Effector memory CD4-positive, alpha-beta T cell (primary cell): ENCODE results near the gene TRPT1.

Source experiments
- DNase-seq, 3 donors: peaks; one replicate each; pipeline ENCODE4 v3.0.0-alpha.2; 2020
- H3K27ac ChIP-seq: 2 replicates; pipeline ENCODE4 v1.7.0; 2013; ENCODE audit warnings: mild to moderate bottlenecking, low read length, moderate library complexity; ENCODE audit not compliant: insufficient read depth, poor library complexity, severe bottlenecking
- H3K27me3 ChIP-seq: replicated peaks from 2 replicates; pipeline ENCODE4 v1.7.0; 2013; ENCODE audit warnings: mild to moderate bottlenecking, low read length; ENCODE audit not compliant: insufficient read depth, control insufficient read depth, poor library complexity, severe bottlenecking
- H3K36me3 ChIP-seq: 2 replicates; pipeline ENCODE4 v1.7.0; 2013; ENCODE audit warnings: mild to moderate bottlenecking, low read length, moderate library complexity; ENCODE audit not compliant: control insufficient read depth, insufficient read depth
- H3K4me1 ChIP-seq: 2 replicates; pipeline ENCODE4 v1.7.0; 2013; ENCODE audit warnings: low read length, mild to moderate bottlenecking; ENCODE audit not compliant: control insufficient read depth, insufficient read depth, poor library complexity, severe bottlenecking
- H3K4me3 ChIP-seq: 2 replicates; pipeline ENCODE4 v1.7.0; 2013; ENCODE audit warnings: low read length, low read depth, mild to moderate bottlenecking; ENCODE audit not compliant: insufficient read depth, poor library complexity, severe bottlenecking
- H3K9me3 ChIP-seq: 2 replicates; pipeline ENCODE4 v1.7.0; 2013; ENCODE audit warnings: mild to moderate bottlenecking, low read length, moderate library complexity; ENCODE audit not compliant: control insufficient read depth

The TRPT1 gene

GRCh38 chr11:64208796-64209562, 17.0 kb downstream of the TRPT1 start:
- Histone ChIP-seq H3K4me3 (no peak overlapping the region), H3K36me3 (peaks cover 35% of the 10 kb centered on the region), H3K4me1 (peaks cover 43% of the 10 kb centered on the region), H3K27me3 (no peaks in the 10 kb centered on the region), H3K9me3 (no peaks in the 10 kb centered on the region), H3K27ac (peak overlapping the region; percentile 81)
- DNase-seq, result no peak

GRCh38 chr11:64208086-64208795, 17.7 kb downstream of the TRPT1 start:
- peaks cover 43% of the 10 kb centered on the region for H3K4me1 ChIP-seq
- H3K36me3 ChIP-seq, result peaks cover 43% of the 10 kb centered on the region
- peak overlapping the region; percentile 81 for H3K27ac ChIP-seq
- DNase-seq, result no peak
- no peaks in the 10 kb centered on the region for H3K27me3 ChIP-seq
- H3K9me3 ChIP-seq, result no peaks in the 10 kb centered on the region
- peak overlapping the region; percentile 84 for H3K4me3 ChIP-seq

GRCh38 chr11:64207256-64208085, 18.5 kb downstream of the TRPT1 start:
- H3K4me3 ChIP-seq, result peak overlapping the region; percentile 84
- H3K27ac ChIP-seq, result peak overlapping the region; percentile 81
- peak; percentile 46 to 54 (median 46) for DNase-seq
- H3K9me3 ChIP-seq, result no peaks in the 10 kb centered on the region
- peaks cover 48% of the 10 kb centered on the region for H3K36me3 ChIP-seq
- H3K27me3 ChIP-seq, result no peaks in the 10 kb centered on the region
- peaks cover 43% of the 10 kb centered on the region for H3K4me1 ChIP-seq

DNA sequence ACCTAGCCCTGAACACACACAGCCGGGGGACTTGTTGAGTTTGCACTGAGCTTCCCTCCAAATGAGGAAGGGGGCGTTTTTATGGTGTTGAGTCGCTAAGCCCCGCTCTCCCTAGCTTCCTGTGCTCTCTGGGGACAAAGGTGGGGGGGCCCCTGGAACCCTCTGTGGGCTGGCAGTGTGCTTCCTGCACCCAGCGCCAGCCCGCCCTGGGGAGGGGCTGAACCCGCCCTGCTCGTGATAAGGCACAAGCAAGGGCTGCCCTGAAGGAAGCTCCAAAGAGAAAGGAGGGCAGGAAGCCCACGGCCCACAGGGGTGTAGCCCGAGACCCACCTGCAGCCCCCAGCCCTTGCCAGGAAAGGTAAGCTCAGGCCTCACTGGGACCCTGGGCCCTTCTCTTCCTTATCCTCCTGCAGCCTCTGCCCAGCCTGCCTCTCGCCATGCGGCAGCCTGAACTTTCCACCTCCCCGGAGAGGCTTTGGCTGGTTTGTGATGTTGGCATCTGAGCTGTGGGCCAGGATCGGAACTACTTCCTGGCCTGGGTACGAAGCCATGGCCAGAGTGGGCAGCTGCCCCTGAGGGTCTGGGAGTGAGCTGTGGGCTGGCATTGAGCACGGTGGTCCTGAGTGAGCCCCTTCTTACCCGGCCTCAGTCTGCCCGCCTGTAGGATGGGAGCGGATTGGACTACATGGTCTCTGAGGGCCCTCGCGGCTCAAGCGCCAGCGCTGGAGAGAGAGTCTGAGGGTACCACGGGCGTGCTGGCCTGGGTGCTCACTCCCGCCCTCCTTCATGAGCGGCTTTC, 19.3 kb downstream of the TRPT1 start, which contains the start of gene FERMT3:
Gene FERMT3 (plus strand): TSS at position 265 of the 799 bp plus-strand sequence. CDS start 644 bp downstream, outside the sequence.
- H3K4me1 ChIP-seq, result peaks cover 43% of the 10 kb centered on the region

DNA sequence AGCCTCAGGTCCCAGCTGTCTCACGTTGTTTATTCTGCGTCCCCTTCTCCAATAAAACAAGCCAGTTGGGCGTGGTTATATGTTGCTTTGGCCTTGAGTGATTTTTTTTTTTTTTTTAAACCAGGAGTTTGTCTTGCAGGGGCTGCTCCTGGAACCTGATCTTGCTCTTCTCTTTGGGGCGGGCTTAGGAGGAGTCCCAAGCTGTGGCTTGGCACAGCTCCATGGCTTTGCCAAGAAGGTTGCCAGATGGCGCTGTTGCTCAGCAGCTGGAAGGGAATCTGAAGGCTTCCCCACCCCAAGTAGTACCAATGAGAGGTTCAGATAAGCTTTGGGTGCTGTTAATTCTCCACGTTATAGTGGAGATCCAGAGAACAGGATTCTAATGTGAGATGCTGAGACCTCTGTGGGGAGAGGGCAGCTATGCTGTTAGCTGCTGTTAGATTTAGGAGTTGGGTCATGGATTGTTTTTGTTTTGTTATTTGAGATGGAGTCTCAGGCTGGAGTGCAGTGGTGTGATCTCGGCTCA, 21.5 kb downstream of the TRPT1 start:
- peaks cover 43% of the 10 kb centered on the region for H3K4me1 ChIP-seq
- no peak overlapping the region for H3K4me3 ChIP-seq
- DNase-seq, result peak; percentile 71 to 78 (median 73)
- H3K36me3 ChIP-seq, result peaks cover 48% of the 10 kb centered on the region
- no peaks in the 10 kb centered on the region for H3K27me3 ChIP-seq
- no peaks in the 10 kb centered on the region for H3K9me3 ChIP-seq
- H3K27ac ChIP-seq, result no peak overlapping the region

More for the DNA sequence above, 19.3 kb downstream of the TRPT1 start, which contains the start of gene FERMT3:
- Histone ChIP-seq H3K27ac (peak within 1 kb of the TSS; percentile 81), H3K27me3 (no peaks in the 10 kb centered on the region), H3K36me3 (peaks cover 47% of the 10 kb centered on the region), H3K4me3 (peak within 1 kb of the TSS; percentile 84), H3K9me3 (no peaks in the 10 kb centered on the region)
- DNase-seq, result peak in 2 of 3 donors; percentile 48 to 52

- DNase-seq, result no peak
- Histone ChIP-seq H3K36me3 (peaks cover 46% of the 10 kb centered on the region), H3K27me3 (no peaks in the 10 kb centered on the region), H3K27ac (no peak overlapping the region), H3K9me3 (no peaks in the 10 kb centered on the region), H3K4me1 (peaks cover 43% of the 10 kb centered on the region), H3K4me3 (no peak overlapping the region)
These were observed 21.9 kb downstream of the TRPT1 start for GRCh38 chr11:64204080-64204440.

DNA sequence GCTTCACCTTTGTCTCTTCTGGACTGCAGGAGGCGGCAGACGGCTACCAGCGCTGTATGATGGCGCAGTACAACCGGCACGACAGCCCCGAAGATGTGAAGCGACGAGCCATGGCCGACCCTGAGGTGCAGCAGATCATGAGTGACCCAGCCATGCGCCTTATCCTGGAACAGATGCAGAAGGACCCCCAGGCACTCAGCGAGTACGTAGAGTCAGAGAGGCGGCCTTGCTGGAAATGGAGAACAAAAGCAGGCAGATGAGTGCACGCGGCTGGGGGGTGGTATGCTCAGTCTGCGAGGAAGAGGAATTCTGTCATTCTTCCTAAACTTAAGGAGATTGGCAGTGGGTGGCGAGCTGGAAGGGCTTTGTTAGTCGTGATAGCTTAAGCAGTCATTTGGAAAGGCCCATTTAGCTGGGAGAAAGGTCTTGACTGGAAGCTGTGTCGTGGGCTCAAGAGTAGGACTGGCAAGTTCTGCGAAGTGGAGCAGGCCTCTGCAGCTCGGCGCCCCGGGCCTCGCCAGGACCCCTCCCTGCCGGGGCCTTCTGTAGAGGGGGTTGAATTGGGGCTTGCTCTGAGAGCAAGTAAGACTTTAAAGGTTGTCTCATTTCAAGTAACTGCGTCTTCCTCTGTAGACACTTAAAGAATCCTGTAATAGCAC, 22.4 kb downstream of the TRPT1 start:
- peaks cover 40% of the 10 kb centered on the region for H3K4me1 ChIP-seq
- DNase-seq, result no peak
- peaks cover 51% of the 10 kb centered on the region for H3K36me3 ChIP-seq
- H3K27ac ChIP-seq, result no peak overlapping the region
- H3K27me3 ChIP-seq, result no peaks in the 10 kb centered on the region
- no peaks in the 10 kb centered on the region for H3K9me3 ChIP-seq
- H3K4me3 ChIP-seq, result no peak overlapping the region

DNA sequence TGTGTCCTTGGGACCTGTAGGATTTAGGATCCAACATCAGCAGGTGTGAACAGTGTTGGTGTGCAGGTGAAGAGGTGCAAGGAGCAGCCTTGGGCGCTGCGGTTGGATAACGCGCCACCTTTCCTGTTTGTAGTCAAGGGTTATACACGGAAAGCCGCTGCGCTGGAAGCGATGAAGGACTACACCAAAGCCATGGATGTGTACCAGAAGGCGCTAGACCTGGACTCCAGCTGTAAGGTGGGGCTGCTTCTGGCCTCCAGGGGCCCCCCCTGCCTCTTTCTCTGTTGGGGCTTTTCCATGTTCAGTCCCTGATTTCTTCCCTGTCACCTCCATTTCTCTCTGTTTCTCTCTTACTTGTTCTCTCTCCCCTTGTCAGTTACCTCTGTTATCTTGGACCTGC, 23.0 kb downstream of the TRPT1 start:
- peaks cover 56% of the 10 kb centered on the region for H3K36me3 ChIP-seq
- no peak overlapping the region for H3K4me3 ChIP-seq
- no peaks in the 10 kb centered on the region for H3K9me3 ChIP-seq
- DNase-seq, result no peak
- no peak overlapping the region for H3K27ac ChIP-seq
- H3K27me3 ChIP-seq, result no peaks in the 10 kb centered on the region
- peaks cover 35% of the 10 kb centered on the region for H3K4me1 ChIP-seq

- Histone ChIP-seq H3K27ac (no peak overlapping the region), H3K4me1 (peaks cover 20% of the 10 kb centered on the region), H3K27me3 (no peaks in the 10 kb centered on the region), H3K9me3 (no peaks in the 10 kb centered on the region), H3K36me3 (peaks cover 71% of the 10 kb centered on the region), H3K4me3 (no peak overlapping the region)
- no peak for DNase-seq
These were observed 24.4 kb downstream of the TRPT1 start for GRCh38 chr11:64201543-64201942.
